Activated CD4-positive, alpha-beta T cell treated with anti-CD3 and anti-CD28 coated beads, Interleukin-10, Interleukin-2, amounts not matched to agents 100 ng/mL and 50 ng/mL, durations not matched to agents 16 hours and 8 hours (primary cell): Measurements from ENCODE around the gene NPR1.

Experiments used
- DNase-seq: peaks from one replicate; pipeline ENCODE4 v3.0.0-alpha.2; 2020

Gene NPR1

DNA sequence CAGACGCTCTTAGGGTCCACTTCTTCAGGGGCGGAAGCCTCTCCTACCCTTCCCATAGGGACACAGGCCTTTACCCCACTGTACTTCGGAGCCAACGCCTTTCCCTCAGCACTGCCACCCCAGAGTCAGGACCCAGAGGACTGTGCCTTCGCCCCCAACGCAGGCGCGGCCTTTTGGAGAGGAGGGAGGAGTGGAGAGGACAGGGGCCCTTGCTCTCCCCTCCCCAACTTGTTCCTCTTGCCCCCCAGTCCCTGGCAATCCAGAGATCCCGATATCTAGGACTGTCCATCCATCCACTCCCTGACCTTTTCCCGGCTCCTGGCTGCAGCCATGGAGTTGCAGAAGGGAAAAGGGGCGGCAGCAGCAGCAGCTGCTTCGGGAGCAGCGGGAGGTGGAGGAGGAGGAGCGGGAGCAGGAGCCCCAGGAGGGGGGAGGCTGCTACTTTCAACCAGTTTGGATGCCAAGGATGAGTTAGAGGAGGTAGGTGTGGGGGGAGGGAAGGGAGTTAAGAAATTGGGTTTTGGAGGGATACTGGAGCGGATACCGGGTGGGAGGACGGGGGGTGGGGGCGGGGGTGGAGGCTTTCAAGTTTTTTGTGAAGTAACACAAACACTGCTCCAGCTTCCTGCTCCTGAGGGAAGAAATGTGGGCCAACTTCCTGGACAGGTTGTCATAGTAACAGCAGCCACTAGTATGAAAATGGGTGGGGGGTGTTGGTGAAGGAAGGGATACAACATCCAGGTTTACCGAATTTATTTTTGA is 50.0 kb downstream of the NPR1 start:
- peak; percentile 25 for DNase-seq

DNA sequence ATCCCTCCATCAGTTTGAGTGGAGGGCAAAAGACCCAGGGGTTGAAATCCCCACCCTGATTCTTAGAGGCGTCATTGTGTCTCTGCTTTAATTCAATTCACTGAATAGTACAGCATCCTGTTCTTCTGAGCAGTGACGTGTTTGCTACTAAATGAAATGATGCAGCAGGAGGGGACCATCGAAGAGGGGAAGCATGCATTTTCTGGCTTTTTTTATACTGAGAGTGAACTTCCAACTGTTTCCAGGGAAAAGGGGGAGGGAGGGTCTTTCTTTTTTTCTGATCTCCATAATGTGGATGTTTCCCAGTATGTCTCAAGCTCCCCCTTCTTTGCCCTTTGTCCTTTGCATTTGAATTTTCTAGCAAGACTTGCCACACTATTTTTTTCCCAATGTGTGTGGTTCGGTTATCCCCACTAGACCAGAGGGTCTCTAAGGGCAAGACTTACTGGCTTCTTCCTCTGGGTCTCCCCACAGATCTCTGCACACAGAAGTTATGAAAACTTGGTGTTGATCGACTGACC is 52.0 kb downstream of the NPR1 start:
- no peak for DNase-seq

DNA sequence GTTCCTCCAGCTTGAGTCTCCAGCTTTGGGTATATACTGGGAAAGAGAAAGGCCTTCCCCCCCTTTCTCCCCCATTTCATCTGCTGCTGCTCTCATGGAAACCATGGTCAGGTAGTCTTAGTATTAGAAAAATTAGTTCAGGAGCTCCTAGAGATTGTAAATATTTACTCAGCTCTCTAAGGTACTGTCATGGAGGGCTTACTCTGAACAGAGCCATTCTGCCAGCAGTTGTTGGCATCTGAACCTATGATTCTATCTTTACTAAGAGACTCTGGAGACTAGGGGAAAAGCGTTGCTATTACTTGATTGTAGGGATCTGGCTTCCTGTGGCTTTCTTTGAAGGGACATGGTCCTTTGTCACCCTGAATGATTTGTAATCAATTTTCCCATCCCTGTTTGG is 55.5 kb downstream of the NPR1 start:
- DNase-seq = no peak

DNA sequence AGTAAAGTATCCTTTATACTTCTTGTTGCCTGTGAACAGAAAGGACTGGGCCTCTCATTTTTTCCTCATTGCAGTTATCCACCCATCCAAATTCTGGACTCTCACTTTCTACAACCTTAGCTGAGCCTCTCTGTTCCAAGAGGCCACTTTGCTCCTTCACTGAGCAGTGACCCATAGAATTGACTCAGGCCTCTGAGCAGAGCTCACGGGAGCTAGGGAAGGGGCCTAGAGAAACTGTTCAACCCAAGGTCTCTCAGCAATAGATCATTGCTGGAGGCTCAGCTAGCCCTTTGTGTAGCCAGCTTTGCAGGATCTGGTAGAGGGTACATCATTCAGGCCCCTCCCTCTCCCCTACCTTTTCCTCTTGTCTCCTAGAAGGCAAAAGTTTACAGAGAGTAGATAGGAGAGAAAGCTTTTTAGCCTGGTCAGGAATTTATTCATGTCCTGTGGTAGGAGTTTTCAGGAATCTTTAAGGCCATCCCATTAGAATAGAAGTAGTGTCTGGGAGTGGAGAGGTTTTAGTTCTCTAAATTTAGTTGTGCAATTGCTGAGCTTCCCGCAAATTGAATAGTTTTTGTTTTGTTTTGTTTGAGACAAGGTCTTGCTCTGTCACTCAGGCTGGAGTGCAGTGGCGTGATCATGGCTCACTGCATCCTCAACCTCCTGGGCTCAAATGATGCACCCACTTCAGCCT is 56.1 kb downstream of the NPR1 start:
- DNase-seq = no peak

DNA sequence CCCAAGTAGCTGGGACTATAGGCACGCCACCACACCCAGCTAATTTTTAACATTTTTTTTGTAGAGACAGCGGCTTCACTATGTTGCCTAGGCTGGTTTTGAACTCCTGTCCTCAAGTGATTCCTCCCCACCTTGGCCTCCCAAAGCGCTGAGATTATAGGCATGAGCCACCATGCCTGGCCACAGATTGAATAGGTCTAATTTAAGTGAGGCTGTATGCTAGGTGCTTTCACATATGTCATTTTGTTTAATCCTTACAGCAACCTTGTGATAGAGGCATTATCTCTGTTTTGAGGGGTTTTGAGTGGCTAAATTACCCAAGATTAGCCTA is 56.6 kb downstream of the NPR1 start:
- DNase-seq = no peak

DNA sequence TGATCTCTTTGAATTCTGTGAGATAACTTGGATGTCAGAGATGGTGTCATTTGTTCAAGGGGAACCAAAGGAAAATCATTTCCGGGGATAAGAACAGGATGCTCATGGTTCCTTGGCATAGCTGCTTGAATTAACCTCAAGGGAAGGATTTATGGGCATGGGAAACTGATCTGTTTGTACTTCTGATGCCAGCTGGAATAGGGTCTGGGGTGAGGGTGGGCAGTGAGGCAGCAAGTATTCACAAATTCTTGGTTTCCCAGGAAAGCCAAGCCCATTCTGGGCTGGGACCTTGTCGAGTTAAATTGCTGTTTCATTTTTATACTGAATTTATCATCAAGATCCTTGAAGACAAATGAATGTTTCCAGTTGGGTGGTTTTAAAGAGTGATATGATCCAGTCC is 63.5 kb downstream of the NPR1 start:
- DNase-seq = no peak

DNA sequence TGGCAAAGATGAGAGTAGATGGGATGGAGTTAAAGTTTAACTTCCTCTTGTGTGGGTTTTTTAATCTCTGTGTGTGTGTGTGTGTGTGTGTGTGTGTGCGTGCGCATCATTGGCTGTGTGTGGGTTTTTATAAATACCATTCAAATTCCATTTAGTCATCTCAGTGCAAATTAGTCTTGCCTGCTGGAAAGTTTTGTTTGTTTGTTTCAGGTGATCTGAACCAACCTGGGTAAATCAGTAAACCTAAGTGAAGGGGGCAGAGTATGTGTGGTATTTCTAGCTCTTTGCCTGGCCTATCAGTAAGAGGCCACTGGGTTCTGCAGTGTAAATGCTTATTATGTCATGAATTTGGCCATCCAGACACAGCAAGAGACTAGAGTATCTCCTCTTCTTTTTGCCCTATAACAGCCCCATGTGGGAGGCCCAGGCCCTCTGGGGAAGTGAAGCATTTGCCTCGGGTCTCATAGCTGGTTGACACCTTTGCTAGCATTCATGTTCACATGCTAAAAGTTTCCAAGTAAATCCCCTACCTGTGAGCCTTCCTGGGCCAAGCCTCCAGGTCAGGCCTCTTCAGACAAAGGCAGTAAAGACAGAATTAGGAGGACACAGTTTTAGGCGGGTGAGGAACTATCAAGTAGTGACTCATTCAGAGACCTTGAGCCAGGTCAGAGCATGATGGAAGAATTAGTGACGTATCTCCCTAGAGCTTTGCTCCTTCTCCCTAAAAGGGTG is 64.1 kb downstream of the NPR1 start:
- DNase-seq = no peak
